HEK293T (cell line): ENCODE measurements around the gene UHRF1.

Source experiments
- CTCF ChIA-PET: fragments of 350-600 bp; formaldehyde crosslinking; extraction: SDS; loops from one replicate; lab custom pipeline; 2021; ENCODE audit warnings: antibody characterized with exemption, inconsistent platforms; lab: Yijun Ruan, JAX
- POLR2A ChIA-PET: fragments of 350-600 bp; formaldehyde crosslinking; extraction: SDS; loops from one replicate; lab custom pipeline; 2020; ENCODE audit warnings: antibody characterized with exemption, inconsistent platforms; lab: Yijun Ruan, JAX
- DNase-seq: peaks from one replicate; pipeline ENCODE4 v3.0.0; 2012; ENCODE audit warnings: mixed read lengths; ENCODE audit errors: extremely low spot score
- ARNT ChIP-seq: fragments of 450-650 bp; IDR thresholded peaks from 2 replicates; pipeline ENCODE4 v1.6.1; 2017; ENCODE audit warnings: mild to moderate bottlenecking
- BHLHE40 ChIP-seq: fragments of 450-650 bp; IDR thresholded peaks from 2 replicates; pipeline ENCODE4 v1.6.1; 2016; ENCODE audit warnings: mild to moderate bottlenecking, moderate library complexity, borderline replicate concordance
- CTBP1 ChIP-seq: fragments of 450-650 bp; IDR thresholded peaks from 2 replicates; pipeline ENCODE4 v1.6.1; 2016; ENCODE audit warnings: borderline replicate concordance
- ELF4 ChIP-seq: fragments of 450-650 bp; IDR thresholded peaks from 2 replicates; pipeline ENCODE4 v1.6.1; 2017; ENCODE audit warnings: antibody characterized with exemption
- FOXA1 ChIP-seq: fragments of 450-650 bp; IDR thresholded peaks from 2 replicates; pipeline ENCODE4 v1.6.1; 2016; ENCODE audit warnings: mild to moderate bottlenecking
- FOXK2 ChIP-seq: fragments of 450-650 bp; IDR thresholded peaks from 2 replicates; pipeline ENCODE4 v1.6.1; 2016; ENCODE audit warnings: mild to moderate bottlenecking
- FOXM1 ChIP-seq: fragments of 450-650 bp; IDR thresholded peaks from 2 replicates; pipeline ENCODE4 v1.6.1; 2017; ENCODE audit warnings: mild to moderate bottlenecking, borderline replicate concordance
- HDGF ChIP-seq: fragments of 450-650 bp; IDR thresholded peaks from 2 replicates; pipeline ENCODE4 v1.6.1; 2017; ENCODE audit warnings: antibody characterized with exemption, borderline replicate concordance
- L3MBTL2 ChIP-seq: fragments of 450-650 bp; conservative IDR thresholded peaks from 2 replicates; pipeline ENCODE4 v1.6.1; 2016; ENCODE audit warnings: mild to moderate bottlenecking
- LEF1 ChIP-seq: fragments of 450-650 bp; IDR thresholded peaks from 2 replicates; pipeline ENCODE4 v1.6.1; 2017; ENCODE audit warnings: mild to moderate bottlenecking, borderline replicate concordance
- NFRKB ChIP-seq: fragments of 450-650 bp; IDR thresholded peaks from 2 replicates; pipeline ENCODE4 v1.6.1; 2016; ENCODE audit warnings: mild to moderate bottlenecking, moderate library complexity
- PKNOX1 ChIP-seq: fragments of 450-650 bp; IDR thresholded peaks from 2 replicates; pipeline ENCODE4 v1.6.1; 2016
- SP1 ChIP-seq: fragments of 450-650 bp; IDR thresholded peaks from 2 replicates; pipeline ENCODE4 v1.6.1; 2017
- SUZ12 ChIP-seq: fragments of 450-650 bp; IDR thresholded peaks from 2 replicates; pipeline ENCODE4 v1.6.1; 2016; ENCODE audit warnings: mild to moderate bottlenecking
- TARDBP ChIP-seq: fragments of 450-650 bp; IDR thresholded peaks from 2 replicates; pipeline ENCODE4 v1.6.1; 2016
- ZNF384 ChIP-seq: fragments of 450-650 bp; IDR thresholded peaks from 2 replicates; pipeline ENCODE4 v1.6.1; 2016

The UHRF1 gene

DNA sequence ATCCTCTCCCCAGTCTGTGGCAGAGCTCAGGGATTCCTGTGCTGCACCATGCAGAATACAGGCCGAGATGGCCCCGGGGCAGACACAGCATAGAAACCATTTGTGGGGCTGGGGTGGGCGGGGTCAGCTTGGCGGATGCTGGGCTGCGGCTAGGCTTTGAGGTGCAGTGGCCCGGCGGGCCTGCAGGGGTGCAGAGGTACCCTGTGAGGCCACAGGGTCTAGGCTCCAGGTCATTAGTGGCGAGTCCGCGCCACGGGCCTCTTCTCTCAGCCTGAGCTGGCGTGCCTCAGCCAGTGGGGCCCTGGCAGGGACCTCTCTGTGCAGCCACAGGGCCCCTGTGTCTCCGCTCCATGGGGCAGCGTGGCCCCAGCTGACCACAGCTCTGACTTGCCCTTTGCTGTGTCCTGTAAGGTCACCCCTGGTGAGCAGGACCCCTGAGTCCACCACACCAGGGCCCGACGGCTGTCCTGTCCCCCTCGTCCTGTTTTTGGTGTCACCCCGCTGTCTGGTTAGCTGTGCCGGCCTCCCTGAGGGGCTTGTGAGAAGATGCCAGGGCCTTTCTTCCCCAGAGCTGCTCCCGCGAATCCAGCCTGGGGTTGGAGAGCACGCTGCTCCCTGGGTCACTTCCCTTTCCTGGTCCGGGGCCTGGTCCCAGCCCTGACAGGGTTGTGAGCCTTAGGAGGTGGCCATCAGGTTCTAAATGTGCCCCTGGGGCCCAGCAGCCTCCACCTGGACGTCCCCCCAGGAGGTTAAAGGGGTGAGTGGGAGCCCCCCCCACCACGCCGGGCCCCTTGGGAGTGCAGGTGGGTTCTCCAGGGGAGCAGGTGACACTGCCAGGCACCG, 71.8 kb downstream of the UHRF1 start:
- ChIA-PET CTCF (interaction anchor here (0.6 kb wide), 2 partner anchors 9 to 644 kb away, joined by 3 read pairs; no protein-coding TSS in a partner anchor), POLR2A (no interaction called here)
- TF ChIP-seq CTBP1 (no peak), ZNF384 (no peak), L3MBTL2 (no peak), FOXK2 (no peak), BHLHE40 (no peak)
- DNase-seq, result no peak

DNA sequence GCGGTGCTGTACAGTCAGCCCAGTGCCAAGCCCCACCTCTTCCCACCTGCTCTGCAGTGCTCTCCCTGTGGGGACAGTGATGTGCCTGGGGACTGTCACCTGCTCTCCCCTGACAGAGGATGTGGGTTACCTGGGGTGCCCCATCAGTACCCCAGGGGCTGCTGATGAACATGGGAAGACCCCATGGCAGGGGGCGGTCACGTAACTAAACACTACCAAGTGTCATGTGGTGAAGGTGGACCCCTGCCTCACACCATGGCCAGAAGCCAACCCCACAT, 72.3 kb downstream of the UHRF1 start:
- no peak for TF ChIP-seq L3MBTL2
- no peak for TF ChIP-seq FOXA1
- TF ChIP-seq NFRKB, result no peak
- TF ChIP-seq FOXM1, result no peak
- no peak for TF ChIP-seq ZNF384
- TF ChIP-seq FOXK2, result no peak
- TF ChIP-seq ARNT, result no peak
- TF ChIP-seq BHLHE40, result no peak
- no peak for TF ChIP-seq SP1
- TF ChIP-seq TARDBP, result no peak
- no peak for TF ChIP-seq ELF4
- no peak for TF ChIP-seq HDGF
- TF ChIP-seq SUZ12, result no peak
- no peak for TF ChIP-seq PKNOX1
- TF ChIP-seq LEF1, result no peak
- TF ChIP-seq CTBP1, result no peak
- ChIA-PET POLR2A (no interaction called here), CTCF (no interaction called here)
- no peak for DNase-seq

GRCh38 chr19:4983346-4984105, 74.2 kb downstream of the UHRF1 start:
- ChIA-PET POLR2A (interaction anchor here (0.6 to 1.5 kb wide), 2 partner anchors 15 to 49 kb away, joined by 3 to 4 read pairs; partner anchors contain the start of gene KDM4B), CTCF (no interaction called here)

GRCh38 chr19:4984106-4984380, 74.7 kb downstream of the UHRF1 start:
- POLR2A ChIA-PET, result interaction anchor here (0.6 to 1.5 kb wide), 2 partner anchors 15 to 49 kb away, joined by 3 to 4 read pairs; partner anchors contain the start of gene KDM4B
- no peak for TF ChIP-seq LEF1
- CTCF ChIA-PET, result no interaction called here
- DNase-seq, result no peak

More at GRCh38 chr19:4983346-4984105, 74.2 kb downstream of the UHRF1 start:
- TF ChIP-seq SP1 (no peak), SUZ12 (no peak), HDGF (no peak), ZNF384 (no peak), CTBP1 (no peak), LEF1 (no peak), FOXM1 (no peak), L3MBTL2 (no peak)
- DNase-seq, result no peak

- CTCF ChIA-PET, result no interaction called here
- DNase-seq, result no peak
- TF ChIP-seq SUZ12 (no peak), ELF4 (no peak), ZNF384 (no peak), HDGF (no peak), NFRKB (no peak), TARDBP (no peak), FOXA1 (no peak), FOXM1 (no peak), CTBP1 (no peak), SP1 (no peak), L3MBTL2 (no peak), PKNOX1 (no peak), LEF1 (no peak), FOXK2 (no peak), ARNT (no peak), BHLHE40 (no peak)
Measured at GRCh38 chr19:4984438-4984990, 75.2 kb downstream of the UHRF1 start.

DNA sequence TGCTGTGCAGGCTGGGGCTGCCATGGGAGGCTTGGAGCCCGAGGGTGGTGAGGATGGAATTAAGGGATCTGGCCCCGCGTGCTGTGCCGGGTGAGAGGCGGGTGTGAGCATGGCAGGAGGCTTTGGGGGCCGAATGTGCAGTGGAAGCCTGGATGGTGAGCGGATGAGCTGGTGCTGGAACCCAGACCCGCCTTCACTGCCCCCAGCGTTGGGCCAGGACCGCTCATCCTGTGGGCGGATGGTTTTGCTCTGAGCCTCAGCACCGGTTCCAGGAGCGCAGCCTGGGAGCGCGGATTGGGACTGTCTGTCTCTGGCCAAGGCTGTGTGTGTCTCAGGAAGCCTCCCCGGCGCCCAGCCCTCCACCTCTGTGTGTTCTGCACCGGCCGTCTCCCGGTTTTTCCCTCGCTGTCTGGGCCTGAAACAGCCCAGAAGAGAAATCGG, 76.3 kb downstream of the UHRF1 start:
- POLR2A ChIA-PET, result no interaction called here
- DNase-seq, result no peak
- TF ChIP-seq FOXA1 (no peak), FOXK2 (no peak), BHLHE40 (no peak), SP1 (no peak), L3MBTL2 (no peak), ARNT (no peak), TARDBP (no peak), ELF4 (no peak), ZNF384 (no peak), NFRKB (no peak), FOXM1 (no peak), CTBP1 (no peak), LEF1 (no peak), HDGF (no peak), SUZ12 (no peak), PKNOX1 (no peak)
- CTCF ChIA-PET, result interaction anchor here (0.6 to 1.4 kb wide), 2 partner anchors 46 to 311 kb away, joined by 3 to 5 read pairs; no protein-coding TSS in a partner anchor

More at GRCh38 chr19:4984438-4984990, 75.2 kb downstream of the UHRF1 start:
- POLR2A ChIA-PET, result interaction anchor here (0.6 to 1.5 kb wide), 2 partner anchors 16 to 50 kb away, joined by 3 to 4 read pairs; partner anchors contain the start of gene KDM4B
